Thyroid gland (tissue), 4 donors: Measurements from ENCODE around the gene MED17.

Experiments used
- CTCF ChIP-seq, 6 experiments: fragments of 200-600 bp in 3 of 6; fragments of 450-650 bp in 3 of 6; sonication (generic) in 3 of 6; IDR thresholded peaks; one replicate each; pipeline ENCODE4 v1.5.1; 2016 to 2019; ENCODE audit warnings: antibody characterized with exemption in 6 of 6, mild to moderate bottlenecking in 2 of 6, inconsistent platforms in 1 of 6, moderate library complexity in 1 of 6
- POLR2A ChIP-seq, 2 donors: fragments of 450-650 bp; IDR thresholded peaks; one replicate each; pipeline ENCODE4 v1.6.1; 2017; ENCODE audit warnings: antibody characterized with exemption in 2 of 2, mild to moderate bottlenecking in 2 of 2, moderate library complexity in 1 of 2

GRCh38 chr11:93736129-93736528, 48.0 kb upstream of the MED17 start:
- TF ChIP-seq CTCF (IDR thresholded peaks at IDR 0.05) = no peak
- no peak for TF ChIP-seq POLR2A (IDR thresholded peaks at IDR 0.05)
